ENCODE results near the gene OR13A1.

The OR13A1 gene

GRCh38 chr10:45256246-45256645 lies 59.2 kb downstream of the OR13A1 start:
- no peak for TF ChIP-seq CTCF (IDR thresholded peaks at IDR 0.05; ENCODE audit: low read depth, low read length)
- no peak for DNase-seq (ENCODE audit: low read depth, low spot score)
- no peak overlapping the region for H3K4me3 ChIP-seq (ENCODE audit: low read depth, low read length)
- in situ Hi-C loops (cut with HindIII; ENCODE audit: low sequenced_read_pairs), result no loop called here

- H3K4me3 ChIP-seq (ENCODE audit: low read depth, low read length), result no peak overlapping the region
- TF ChIP-seq CTCF (IDR thresholded peaks at IDR 0.05; ENCODE audit: low read depth, low read length), result no peak
- DNase-seq (ENCODE audit: low read depth, low spot score), result no peak
- in situ Hi-C loops (cut with HindIII; ENCODE audit: low sequenced_read_pairs), result no loop called here
Observed at GRCh38 chr10:45255706-45256105, 59.7 kb downstream of the OR13A1 start.

- no peak for TF ChIP-seq CTCF (IDR thresholded peaks at IDR 0.05; ENCODE audit: low read depth, low read length)
- in situ Hi-C loops (cut with HindIII; ENCODE audit: low sequenced_read_pairs), result no loop called here
Observed at GRCh38 chr10:45254892-45255291, 60.5 kb downstream of the OR13A1 start.

GRCh38 chr10:45253183-45253914 lies 62.1 kb downstream of the OR13A1 start:
- H3K4me3 ChIP-seq (ENCODE audit: low read depth, low read length), result no peak overlapping the region
- no peak for DNase-seq (ENCODE audit: low read depth, low spot score)
- in situ Hi-C loops (cut with HindIII; ENCODE audit: low sequenced_read_pairs), result no loop called here
- TF ChIP-seq CTCF (IDR thresholded peaks at IDR 0.05; ENCODE audit: low read depth, low read length), result no peak

More at GRCh38 chr10:45254892-45255291, 60.5 kb downstream of the OR13A1 start:
- no peak for DNase-seq (ENCODE audit: low read depth, low spot score)
- no peak overlapping the region for H3K4me3 ChIP-seq (ENCODE audit: low read depth, low read length)

Data from astrocyte of the spinal cord (primary cell).